NCI-H2081 treated with DMSO at 0.1 percent for 48 hours (cell line): ENCODE measurements around the gene RNF223.
"Not testable (repeated sequence)": the region's sequence is repeated elsewhere in the genome, so short reads cannot be mapped to it uniquely, and the experiment has no call there.

ENCODE experiments used
- DNase-seq: peaks from one replicate; lab custom pipeline; 2025; lab: John Stamatoyannopoulos, UW

Gene RNF223

GRCh38 chr1:1087351-1088028 lies 13.4 kb upstream of the RNF223 start:
- no peak for DNase-seq

- DNase-seq, result no peak
Measured at GRCh38 chr1:1086911-1087341, 12.8 kb upstream of the RNF223 start.

- DNase-seq, result no peak
Measured at GRCh38 chr1:1085911-1086841, 12.1 kb upstream of the RNF223 start.

GRCh38 chr1:1085171-1085841 lies 11.2 kb upstream of the RNF223 start:
- DNase-seq, result no peak

GRCh38 chr1:1084372-1085170 lies 10.5 kb upstream of the RNF223 start:
- no peak for DNase-seq

GRCh38 chr1:1083416-1084371 lies 9.6 kb upstream of the RNF223 start:
- DNase-seq, result no peak

- DNase-seq, result no peak
Measured at GRCh38 chr1:1082776-1083415, 8.8 kb upstream of the RNF223 start.

- no peak for DNase-seq
Measured at GRCh38 chr1:1082239-1082775, 8.2 kb upstream of the RNF223 start.

GRCh38 chr1:1081311-1082238 lies 7.5 kb upstream of the RNF223 start:
- no peak for DNase-seq

- DNase-seq, result no peak
Measured at GRCh38 chr1:1080951-1081310, 6.8 kb upstream of the RNF223 start.

GRCh38 chr1:1080122-1080757 lies 6.1 kb upstream of the RNF223 start:
- no peak for DNase-seq

GRCh38 chr1:1079408-1080121 lies 5.5 kb upstream of the RNF223 start:
- DNase-seq, result no peak

- not testable (repeated sequence) for DNase-seq
Measured at GRCh38 chr1:1077396-1077795, 3.3 kb upstream of the RNF223 start.

- no peak for DNase-seq
Measured at GRCh38 chr1:1075148-1075935, 1.2 kb upstream of the RNF223 start.

- DNase-seq, result no peak
Measured at GRCh38 chr1:1074631-1075147, 583 bp upstream of the RNF223 start.
